ENCODE measurements around the gene INO80B.
"Not testable (repeated sequence)": the region's sequence is repeated elsewhere in the genome, so short reads cannot be mapped to it uniquely, and the experiment has no call there.

INO80B gene

GRCh38 chr2:74450570-74451190 lies 4.2 kb upstream of the INO80B start:
- DNase-seq: no peak

GRCh38 chr2:74457129-74457548 lies 2.3 kb downstream of the INO80B start:
- DNase-seq: peak; percentile 50

GRCh38 chr2:74457549-74458131 lies 2.8 kb downstream of the INO80B start:
- DNase-seq: peak; percentile 53

GRCh38 chr2:74458132-74458937 lies 3.4 kb downstream of the INO80B start, which contains the start of gene WBP1:
TSS of gene WBP1 (plus strand) at chr2:74458438. CDS start at chr2:74458603, 165 bp downstream.
- DNase-seq: peak; percentile 99

- DNase-seq: no peak
These were observed 4.1 kb downstream of the INO80B start for GRCh38 chr2:74458938-74459363.

GRCh38 chr2:74459503-74460118 lies 4.7 kb downstream of the INO80B start:
- DNase-seq: not testable (repeated sequence)

- DNase-seq: not testable (repeated sequence)
These were observed 5.3 kb downstream of the INO80B start for GRCh38 chr2:74460187-74460586.

GRCh38 chr2:74461187-74462053 lies 6.5 kb downstream of the INO80B start:
- no peak for DNase-seq

GRCh38 chr2:74462054-74462785 lies 7.3 kb downstream of the INO80B start:
- no peak for DNase-seq

GRCh38 chr2:74462786-74463105 lies 7.9 kb downstream of the INO80B start:
- DNase-seq: no peak

GRCh38 chr2:74464406-74464805 lies 9.5 kb downstream of the INO80B start:
- DNase-seq: no peak

- not testable (repeated sequence) for DNase-seq
These were observed 15.9 kb downstream of the INO80B start for GRCh38 chr2:74470742-74471141.

- DNase-seq: no peak
These were observed 16.6 kb downstream of the INO80B start for GRCh38 chr2:74471332-74472065.

GRCh38 chr2:74472086-74472944 lies 17.4 kb downstream of the INO80B start, which contains the start of gene MRPL53:
TSS of gene MRPL53 (minus strand) at chr2:74472680. CDS start at chr2:74472660, 20 bp downstream.
- DNase-seq: peak; percentile 82

- DNase-seq: no peak
These were observed 18.0 kb downstream of the INO80B start for GRCh38 chr2:74472945-74473258.

GRCh38 chr2:74474481-74474880 lies 19.6 kb downstream of the INO80B start:
- DNase-seq: no peak

GRCh38 chr2:74474899-74475298 lies 20.0 kb downstream of the INO80B start:
- DNase-seq: no peak

GRCh38 chr2:74481431-74481830 lies 26.5 kb downstream of the INO80B start:
- no peak for DNase-seq

GRCh38 chr2:74481961-74482800 lies 27.3 kb downstream of the INO80B start:
- DNase-seq: no peak

Data from NCI-H1694 treated with DMSO at 0.1 percent for 48 hours (cell line).